Activated naive CD8-positive, alpha-beta T cell treated with anti-CD3 and anti-CD28 coated beads, Interleukin-2, amount 50 U/mL, for 24 hours (primary cell): ENCODE data around the gene ADCYAP1R1.

Experiments used
- ATAC-seq: fragments of 150-1000 bp; cut with Tn5 transposase; one replicate; pipeline ENCODE4 v1.10.0; 2021
- DNase-seq: peaks from one replicate; pipeline ENCODE4 v3.0.0; 2021
- H3K27ac Mint-ChIP-seq: one replicate; pipeline ENCODE4 v1.8.0; 2021; ENCODE audit warnings: mild to moderate bottlenecking, mixed read lengths
- H3K27me3 Mint-ChIP-seq: one replicate; pipeline ENCODE4 v1.8.0; 2021; ENCODE audit warnings: mixed read lengths
- H3K36me3 Mint-ChIP-seq: one replicate; pipeline ENCODE4 v1.8.0; 2021; ENCODE audit warnings: low read depth, mixed read lengths
- H3K4me1 Mint-ChIP-seq: one replicate; pipeline ENCODE4 v1.8.0; 2021; ENCODE audit warnings: mixed read lengths
- H3K4me3 Mint-ChIP-seq: one replicate; pipeline ENCODE4 v1.8.0; 2021; ENCODE audit warnings: mild to moderate bottlenecking, moderate library complexity, mixed read lengths
- H3K9me3 Mint-ChIP-seq: one replicate; pipeline ENCODE4 v1.8.0; 2021; ENCODE audit warnings: mixed read lengths

ADCYAP1R1 gene

DNA sequence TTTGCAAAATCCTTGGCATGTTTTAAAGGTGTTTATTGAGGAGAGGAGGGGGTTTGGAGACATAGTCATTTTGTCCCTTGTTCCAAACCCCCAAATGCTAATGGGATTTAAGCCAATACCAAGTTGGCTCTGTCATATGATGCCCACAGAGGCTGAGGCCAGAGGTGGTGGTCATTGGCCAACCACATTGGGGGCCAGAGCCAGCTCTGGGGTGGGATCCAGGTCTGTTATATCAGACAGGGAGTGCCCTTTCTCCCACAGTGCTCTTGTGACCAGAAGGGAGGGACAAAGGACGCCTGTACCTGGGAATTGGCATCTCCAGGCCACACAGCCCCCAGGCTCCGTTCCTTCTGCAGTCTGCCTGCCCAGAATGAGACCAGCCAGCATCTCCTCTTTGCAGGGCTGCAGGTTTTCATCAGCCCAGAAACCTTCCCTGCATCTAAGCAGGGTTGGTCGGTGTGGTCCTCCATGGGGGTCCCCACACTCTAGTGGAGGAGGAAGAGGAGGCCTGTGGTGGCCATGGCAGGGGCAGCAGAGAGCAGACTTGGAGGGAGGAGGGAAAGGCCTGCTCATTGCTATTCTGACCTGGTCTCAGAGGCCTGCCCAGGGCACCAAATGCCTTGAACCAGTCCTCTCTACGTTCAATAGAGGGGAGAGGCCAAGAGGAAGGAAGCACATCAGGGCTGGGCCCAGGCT is 17.9 kb downstream of the ADCYAP1R1 start:
- Mint-ChIP-seq H3K36me3 (no peaks in the 10 kb centered on the region), H3K9me3 (no peaks in the 10 kb centered on the region), H3K4me3 (no peak overlapping the region), H3K27me3 (no peaks in the 10 kb centered on the region), H3K4me1 (no peaks in the 10 kb centered on the region), H3K27ac (no peak overlapping the region)
- ATAC-seq (no peak), DNase-seq (no peak)

DNA sequence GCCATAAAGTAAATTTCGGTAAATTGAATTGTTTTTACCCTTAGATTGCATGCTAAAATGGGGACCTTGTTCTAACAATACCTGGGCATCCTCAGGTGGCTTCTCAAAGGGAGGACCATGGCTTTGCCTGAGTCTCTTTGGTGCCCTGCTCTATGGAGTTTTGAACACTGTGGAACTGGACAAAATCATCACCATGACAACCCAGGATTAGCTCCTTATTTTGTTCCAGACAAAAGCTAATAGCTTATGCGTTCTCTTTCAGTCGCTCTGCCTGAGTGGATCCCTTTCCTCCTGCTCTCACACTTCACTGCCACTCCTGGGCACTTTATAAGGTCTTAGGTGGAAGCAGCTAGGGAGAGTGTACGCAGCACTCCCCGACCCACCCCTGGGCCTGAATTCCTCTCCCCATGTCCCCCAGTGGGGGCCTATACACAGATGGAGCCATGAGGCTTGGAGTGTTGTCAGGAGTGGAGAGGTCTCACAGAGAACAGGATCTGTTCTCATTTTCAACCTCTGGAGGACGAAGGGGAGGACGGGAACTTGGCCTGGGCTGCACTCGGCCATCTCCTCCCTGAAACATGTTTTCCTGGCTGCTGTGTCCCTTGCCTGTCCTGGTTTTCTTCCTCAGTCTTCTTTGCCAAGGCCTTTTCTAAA is 19.0 kb downstream of the ADCYAP1R1 start:
- H3K9me3 Mint-ChIP-seq: no peaks in the 10 kb centered on the region
- H3K4me3 Mint-ChIP-seq: no peak overlapping the region
- ATAC-seq: no peak
- no peaks in the 10 kb centered on the region for H3K4me1 Mint-ChIP-seq
- H3K27ac Mint-ChIP-seq: no peak overlapping the region
- H3K36me3 Mint-ChIP-seq: no peaks in the 10 kb centered on the region
- H3K27me3 Mint-ChIP-seq: peaks cover 4% of the 10 kb centered on the region
- DNase-seq: no peak

DNA sequence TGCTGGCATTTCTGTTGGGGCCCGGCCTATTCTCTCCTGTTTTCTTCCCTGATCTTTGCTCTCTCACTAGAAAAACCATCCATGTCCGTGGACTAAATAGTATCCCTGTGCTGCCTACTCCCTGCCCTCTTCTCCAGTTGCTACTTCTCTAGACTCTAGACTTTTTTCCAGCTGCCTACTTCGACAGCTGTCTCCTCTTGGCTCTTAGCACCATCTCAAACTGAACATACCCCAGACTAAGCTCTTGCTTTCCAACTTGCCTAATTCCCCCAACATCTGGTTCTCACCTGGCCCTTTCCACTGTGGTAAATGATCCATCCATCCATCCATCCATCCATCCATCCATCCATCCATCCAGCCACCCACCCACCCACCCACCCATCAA is 19.5 kb downstream of the ADCYAP1R1 start:
- H3K4me3 Mint-ChIP-seq: no peak overlapping the region
- DNase-seq (no peak), ATAC-seq (no peak)
- H3K9me3 Mint-ChIP-seq: no peaks in the 10 kb centered on the region
- H3K27me3 Mint-ChIP-seq: peaks cover 4% of the 10 kb centered on the region
- no peaks in the 10 kb centered on the region for H3K36me3 Mint-ChIP-seq
- H3K4me1 Mint-ChIP-seq: no peaks in the 10 kb centered on the region
- no peak overlapping the region for H3K27ac Mint-ChIP-seq

DNA sequence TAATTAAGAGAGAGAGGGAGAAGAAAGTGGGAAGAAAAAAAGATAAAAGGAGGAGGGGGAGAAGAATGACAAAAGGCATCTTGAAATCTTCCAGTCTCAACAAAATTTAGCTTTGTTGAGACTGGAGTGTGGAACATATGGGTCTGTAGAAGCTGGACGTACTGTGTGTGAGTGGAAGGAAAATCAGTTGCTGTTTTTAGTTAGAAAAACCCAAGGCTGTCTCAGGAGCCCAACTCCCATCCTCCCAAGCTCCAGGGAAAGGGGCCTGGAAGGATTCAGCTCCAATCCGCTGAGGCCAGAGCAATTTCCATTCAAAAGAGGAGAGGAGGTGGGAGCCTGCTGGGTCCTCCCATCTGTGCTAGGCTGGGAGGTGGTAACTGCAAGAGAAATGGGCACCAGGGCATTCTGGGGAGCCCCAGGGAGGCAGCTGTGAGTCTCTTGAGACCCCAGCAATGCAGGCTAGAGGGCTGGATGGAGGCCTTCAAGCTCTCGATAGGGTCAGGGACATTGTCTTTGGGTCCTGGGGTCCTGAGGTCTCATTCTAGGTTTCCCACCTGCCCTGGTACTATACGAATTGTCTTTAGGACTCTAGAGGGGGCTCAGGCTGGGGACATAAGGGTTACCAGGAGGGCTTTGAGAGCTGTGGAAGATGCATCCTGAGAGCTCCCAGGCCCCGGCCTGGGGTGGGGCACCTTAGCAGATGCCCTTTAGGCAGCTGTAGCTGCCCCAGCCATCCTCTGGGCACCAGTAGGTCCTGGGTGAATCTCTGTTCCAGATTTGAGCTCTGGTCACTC is 21.4 kb downstream of the ADCYAP1R1 start:
- peaks cover 4% of the 10 kb centered on the region for H3K27me3 Mint-ChIP-seq
- H3K9me3 Mint-ChIP-seq: no peaks in the 10 kb centered on the region
- H3K4me1 Mint-ChIP-seq: no peaks in the 10 kb centered on the region
- H3K4me3 Mint-ChIP-seq: no peak overlapping the region
- ATAC-seq (no peak), DNase-seq (no peak)
- H3K36me3 Mint-ChIP-seq: no peaks in the 10 kb centered on the region
- no peak overlapping the region for H3K27ac Mint-ChIP-seq

DNA sequence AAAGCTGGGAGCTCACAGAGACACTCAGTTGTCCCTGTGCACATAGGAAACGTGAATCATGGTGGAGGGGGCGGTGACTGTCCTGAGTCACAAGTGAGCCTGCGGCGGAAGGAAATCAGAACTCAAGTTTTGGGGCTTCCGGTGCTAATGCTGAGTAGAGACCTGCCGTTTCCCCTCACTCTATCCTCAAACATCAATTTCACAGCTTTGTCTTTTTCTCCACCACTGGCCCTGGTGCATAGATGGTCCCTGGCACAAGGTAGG is 21.9 kb downstream of the ADCYAP1R1 start:
- Mint-ChIP-seq H3K4me3 (no peak overlapping the region), H3K36me3 (no peaks in the 10 kb centered on the region), H3K27me3 (peaks cover 4% of the 10 kb centered on the region), H3K27ac (no peak overlapping the region), H3K4me1 (no peaks in the 10 kb centered on the region), H3K9me3 (no peaks in the 10 kb centered on the region)
- DNase-seq: no peak
- no peak for ATAC-seq

DNA sequence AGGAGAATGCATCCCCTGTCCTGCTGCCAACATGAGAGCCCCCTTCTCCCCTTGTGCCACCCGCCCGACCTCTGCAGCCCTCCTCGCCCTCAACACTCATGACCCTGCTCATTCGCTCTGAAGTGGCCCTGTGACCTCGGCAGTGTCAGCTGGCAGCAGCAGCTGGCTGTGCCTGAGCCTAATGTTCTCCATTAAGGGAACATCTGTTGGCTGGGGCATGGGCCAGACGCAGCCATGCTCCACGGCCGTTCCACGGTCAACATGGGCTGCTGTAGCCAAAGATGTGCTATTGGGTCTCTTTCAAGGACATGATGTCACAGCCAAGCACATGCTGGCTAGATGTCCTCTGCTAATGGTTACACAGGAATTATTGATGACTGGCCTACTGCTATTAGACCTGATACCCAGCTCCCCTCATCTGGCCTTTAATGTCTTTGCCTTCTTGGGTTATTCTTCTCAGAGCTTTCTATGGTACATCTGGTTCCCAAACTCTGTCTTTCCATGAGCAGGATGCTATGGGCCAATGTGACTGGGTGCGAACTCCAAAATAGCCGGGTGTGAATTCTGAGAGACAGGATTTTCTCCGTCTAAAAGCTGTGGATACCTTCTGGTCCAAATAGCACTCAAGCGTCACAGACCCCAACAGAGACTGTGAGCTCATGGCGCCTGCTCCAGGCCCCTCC is 22.4 kb downstream of the ADCYAP1R1 start:
- H3K36me3 Mint-ChIP-seq: no peaks in the 10 kb centered on the region
- H3K4me1 Mint-ChIP-seq: no peaks in the 10 kb centered on the region

DNA sequence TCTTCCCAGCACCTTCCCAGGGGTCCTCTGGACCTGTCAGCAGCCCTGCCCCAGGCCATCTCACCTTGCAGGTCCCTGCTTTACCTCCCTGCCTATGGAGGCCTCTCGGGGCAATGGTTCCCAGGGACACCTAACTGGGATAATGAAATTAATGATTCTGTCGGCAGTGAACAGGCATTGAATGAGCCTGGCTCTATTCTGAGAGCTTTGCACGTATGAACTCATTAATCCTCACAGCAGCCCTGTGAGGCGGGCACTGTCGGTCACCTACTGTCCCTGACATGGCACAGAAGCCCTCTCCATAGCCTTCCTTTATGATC is 22.9 kb downstream of the ADCYAP1R1 start:
- no peaks in the 10 kb centered on the region for H3K4me1 Mint-ChIP-seq

More for the DNA sequence above, 22.4 kb downstream of the ADCYAP1R1 start:
- H3K27me3 Mint-ChIP-seq: peaks cover 4% of the 10 kb centered on the region
- no peak for DNase-seq
- H3K9me3 Mint-ChIP-seq: no peaks in the 10 kb centered on the region
- no peak overlapping the region for H3K27ac Mint-ChIP-seq
- no peak for ATAC-seq
- H3K4me3 Mint-ChIP-seq: no peak overlapping the region

DNA sequence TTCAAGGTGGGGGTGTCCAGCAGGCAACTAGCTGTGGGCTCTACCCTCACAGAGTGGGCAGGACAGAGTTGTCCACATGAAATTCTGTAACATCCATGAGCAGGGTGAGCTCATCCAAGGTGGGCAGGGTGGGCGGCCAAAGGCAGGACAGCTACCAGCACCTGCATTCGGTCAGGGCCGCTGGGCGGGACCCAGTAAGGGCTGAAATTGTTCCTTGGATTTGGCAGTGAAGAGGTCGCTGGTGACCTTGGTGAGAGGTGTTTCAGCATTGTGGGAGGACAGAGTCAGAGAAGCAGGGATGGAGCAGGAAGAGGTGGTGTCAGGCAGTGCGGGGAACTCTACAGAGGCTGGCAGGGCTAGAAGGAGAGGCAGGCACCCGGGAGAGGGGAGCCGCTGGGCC is 23.9 kb downstream of the ADCYAP1R1 start:
- DNase-seq (no peak), ATAC-seq (no peak)
- no peaks in the 10 kb centered on the region for H3K4me1 Mint-ChIP-seq
- peaks cover 7% of the 10 kb centered on the region for H3K27me3 Mint-ChIP-seq
- no peaks in the 10 kb centered on the region for H3K36me3 Mint-ChIP-seq
- H3K27ac Mint-ChIP-seq: no peak overlapping the region
- no peak overlapping the region for H3K4me3 Mint-ChIP-seq
- no peaks in the 10 kb centered on the region for H3K9me3 Mint-ChIP-seq

More for the DNA sequence above, 22.9 kb downstream of the ADCYAP1R1 start:
- ATAC-seq (no peak), DNase-seq (no peak)
- H3K4me3 Mint-ChIP-seq: no peak overlapping the region
- H3K27ac Mint-ChIP-seq: no peak overlapping the region
- H3K27me3 Mint-ChIP-seq: peaks cover 4% of the 10 kb centered on the region
- H3K36me3 Mint-ChIP-seq: no peaks in the 10 kb centered on the region
- H3K9me3 Mint-ChIP-seq: no peaks in the 10 kb centered on the region

DNA sequence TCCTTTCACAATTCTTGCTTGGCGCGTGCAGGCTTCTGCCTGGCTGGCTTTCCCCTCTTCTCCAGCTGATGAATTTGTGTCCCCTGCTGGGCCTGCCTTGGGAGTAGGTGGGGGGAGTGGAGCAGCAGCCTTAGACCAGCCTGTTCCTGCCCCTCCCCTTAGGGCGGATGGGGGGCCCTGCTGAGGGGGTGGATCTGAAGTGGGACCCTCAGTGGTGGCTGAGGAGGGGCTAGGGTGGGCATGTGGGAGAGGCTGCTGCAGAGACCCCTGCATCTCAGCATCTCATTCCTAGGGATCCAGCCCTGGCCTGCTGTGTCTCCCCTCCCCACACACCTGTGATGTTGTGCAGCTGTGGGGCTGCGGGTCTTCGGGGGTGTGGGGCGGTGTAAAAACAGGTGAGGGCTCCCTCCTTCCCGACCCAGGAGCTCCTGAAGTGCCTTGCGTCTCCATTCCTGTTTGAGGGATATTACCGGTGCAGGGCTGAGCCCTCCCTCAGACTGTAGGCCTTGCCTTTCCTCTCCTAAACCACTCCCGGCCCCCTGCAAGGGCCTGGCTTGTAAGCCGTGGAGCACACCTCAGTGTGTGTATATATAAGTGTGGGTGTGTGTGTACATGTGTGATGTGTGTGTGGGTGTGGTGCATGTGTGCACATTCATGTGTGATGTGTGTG is 24.7 kb downstream of the ADCYAP1R1 start:
- DNase-seq (no peak), ATAC-seq (no peak)
- Mint-ChIP-seq H3K27me3 (peaks cover 11% of the 10 kb centered on the region), H3K36me3 (no peaks in the 10 kb centered on the region), H3K27ac (no peak overlapping the region), H3K4me1 (no peaks in the 10 kb centered on the region), H3K9me3 (no peaks in the 10 kb centered on the region), H3K4me3 (no peak overlapping the region)

DNA sequence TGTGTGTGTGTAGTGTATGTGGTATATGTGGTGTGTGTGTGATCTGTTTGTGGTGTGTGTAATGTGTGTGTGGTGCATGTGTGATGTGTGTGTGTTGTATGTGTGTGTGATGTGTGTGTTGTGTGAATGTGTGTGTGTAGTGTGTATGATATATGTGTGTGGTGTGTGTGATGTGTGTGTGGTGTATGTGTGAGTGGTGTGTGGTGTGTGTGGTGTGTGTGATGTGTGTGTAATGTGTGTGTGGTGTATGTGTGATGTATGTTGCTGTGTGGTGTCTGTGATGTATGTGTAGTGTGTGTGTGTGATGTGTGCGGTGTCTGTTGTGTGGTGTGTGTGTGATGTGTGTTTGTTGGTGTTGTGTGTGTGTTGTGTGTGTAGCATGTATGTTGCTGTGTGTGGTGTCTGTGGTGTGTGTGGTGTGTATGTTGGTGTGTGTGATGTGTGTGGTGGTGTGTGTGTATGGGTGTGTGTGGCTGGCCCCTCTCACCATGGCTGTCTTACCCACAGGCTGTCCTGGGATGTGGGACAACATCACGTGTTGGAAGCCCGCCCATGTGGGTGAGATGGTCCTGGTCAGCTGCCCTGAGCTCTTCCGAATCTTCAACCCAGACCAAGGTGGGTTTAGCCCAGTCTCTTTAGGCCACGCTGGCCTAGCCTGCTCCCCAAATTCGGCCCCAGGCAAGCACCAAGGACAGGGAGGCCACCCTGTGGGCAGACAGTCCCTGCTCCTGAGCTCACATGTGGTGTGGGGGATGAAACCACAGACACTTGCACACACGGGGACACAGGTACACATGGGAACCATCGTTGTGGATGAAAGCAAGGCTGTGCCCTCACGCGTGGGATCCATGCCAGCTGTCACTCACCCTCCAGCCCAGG is 25.6 kb downstream of the ADCYAP1R1 start:
- Mint-ChIP-seq H3K4me1 (no peaks in the 10 kb centered on the region), H3K27ac (no peak overlapping the region), H3K9me3 (no peaks in the 10 kb centered on the region), H3K27me3 (peaks cover 16% of the 10 kb centered on the region), H3K4me3 (no peak overlapping the region), H3K36me3 (no peaks in the 10 kb centered on the region)
- DNase-seq (no peak), ATAC-seq (no peak)

DNA sequence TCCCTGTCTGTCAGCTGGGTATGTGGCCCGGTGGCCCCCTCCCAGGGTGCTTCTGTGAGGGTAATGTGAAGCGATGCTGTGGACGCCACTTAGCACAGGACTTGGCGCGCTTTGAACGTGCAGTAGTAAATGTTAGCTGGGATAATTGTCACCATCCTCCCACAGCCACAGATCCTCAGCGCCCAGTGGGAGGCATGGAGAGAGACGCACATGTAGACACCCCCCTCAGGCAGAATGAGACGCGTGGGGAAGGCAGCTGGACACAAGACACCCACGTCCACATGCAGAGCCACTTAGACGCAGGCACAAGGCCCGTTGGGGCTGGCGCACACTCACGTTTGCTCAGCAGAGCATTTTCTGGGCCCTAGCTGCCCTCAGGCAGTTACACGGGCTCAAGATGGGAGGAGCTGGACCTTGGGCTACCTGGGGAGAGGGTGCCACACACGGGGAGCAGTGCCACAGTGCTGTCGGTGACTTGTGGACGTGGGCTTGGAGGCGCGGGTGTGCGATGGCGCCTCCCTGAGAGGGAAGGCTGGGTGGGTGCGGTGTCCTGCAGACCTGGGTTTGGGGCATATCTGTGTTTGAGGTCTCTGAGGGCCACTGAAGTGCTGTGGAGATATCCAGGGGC is 26.4 kb downstream of the ADCYAP1R1 start:
- Mint-ChIP-seq H3K27me3 (peaks cover 19% of the 10 kb centered on the region), H3K4me1 (no peaks in the 10 kb centered on the region), H3K4me3 (no peak overlapping the region), H3K36me3 (no peaks in the 10 kb centered on the region), H3K27ac (no peak overlapping the region), H3K9me3 (no peaks in the 10 kb centered on the region)
- DNase-seq (no peak), ATAC-seq (no peak)

DNA sequence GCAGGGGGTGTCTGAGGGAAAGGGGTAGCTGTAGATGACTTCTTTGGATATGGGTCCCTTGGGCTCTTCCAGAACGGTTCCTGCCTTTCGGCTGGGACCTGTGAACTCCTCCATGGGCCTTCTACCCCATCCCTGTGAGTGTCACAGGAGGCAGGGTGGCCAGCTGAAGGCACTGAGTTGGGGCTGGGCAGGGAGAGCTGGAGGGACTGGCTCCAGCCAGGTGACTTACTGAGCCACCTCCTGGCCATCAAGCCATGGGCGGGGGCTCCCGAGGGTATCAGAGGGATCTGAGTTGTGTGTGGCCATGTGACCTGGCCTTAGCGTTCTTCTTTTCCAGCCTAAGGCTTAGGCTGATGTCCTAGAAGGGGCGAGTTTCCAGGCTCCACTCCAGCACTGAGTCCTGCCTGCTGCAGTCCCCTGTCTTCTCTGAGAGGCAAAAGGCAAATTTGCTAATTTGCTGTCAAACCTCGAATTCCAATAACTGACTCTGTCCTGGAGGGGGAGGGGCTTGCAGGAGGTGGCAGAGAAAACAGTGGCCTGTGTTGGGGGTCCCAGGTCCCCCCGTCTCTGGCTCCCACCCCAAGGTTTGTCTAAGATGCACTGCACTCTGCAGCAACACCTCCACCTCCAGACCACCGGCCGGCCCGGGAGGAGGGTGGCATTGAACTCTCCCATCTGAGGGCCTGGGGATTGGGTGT is 27.2 kb downstream of the ADCYAP1R1 start:
- Mint-ChIP-seq H3K9me3 (no peaks in the 10 kb centered on the region), H3K4me1 (no peaks in the 10 kb centered on the region), H3K27ac (no peak overlapping the region), H3K36me3 (no peaks in the 10 kb centered on the region), H3K4me3 (no peak overlapping the region), H3K27me3 (peaks cover 19% of the 10 kb centered on the region)
- ATAC-seq (no peak), DNase-seq (no peak)

DNA sequence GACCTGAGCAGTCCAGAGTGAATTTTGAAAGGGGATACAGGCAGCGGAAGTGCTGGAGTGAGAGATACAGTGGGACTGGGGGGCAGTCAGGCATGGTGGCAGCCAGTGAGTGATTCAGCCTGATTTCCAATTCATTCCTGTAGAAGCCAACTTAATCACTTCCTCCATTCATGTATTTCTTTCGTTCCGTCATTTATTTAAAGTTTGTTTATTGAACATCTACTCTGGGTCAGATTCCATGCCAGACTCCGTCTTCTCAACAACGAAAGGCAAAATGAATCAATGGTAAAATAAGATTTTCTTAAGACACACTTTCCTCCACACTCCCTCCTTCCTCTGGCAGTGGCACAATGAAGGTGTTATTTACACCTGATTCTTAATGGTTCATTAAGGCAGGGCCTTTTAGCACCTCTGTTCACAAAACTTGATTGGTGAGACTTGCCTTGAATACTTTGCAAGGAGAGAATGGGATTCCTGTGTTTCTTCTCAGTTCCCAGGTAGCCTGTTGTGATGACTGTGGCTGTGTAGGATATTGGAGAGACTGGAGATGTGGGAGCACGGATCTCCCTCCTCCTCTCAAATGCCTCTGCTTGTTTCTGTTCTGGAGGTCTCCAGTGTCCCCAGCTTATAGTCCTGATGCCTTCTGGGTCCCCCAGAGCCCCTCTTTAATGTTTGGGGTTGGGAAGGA is 27.9 kb downstream of the ADCYAP1R1 start:
- DNase-seq (no peak), ATAC-seq (no peak)
- no peaks in the 10 kb centered on the region for H3K9me3 Mint-ChIP-seq
- no peak overlapping the region for H3K4me3 Mint-ChIP-seq
- no peak overlapping the region for H3K27ac Mint-ChIP-seq
- H3K27me3 Mint-ChIP-seq: peaks cover 19% of the 10 kb centered on the region
- H3K36me3 Mint-ChIP-seq: no peaks in the 10 kb centered on the region
- no peaks in the 10 kb centered on the region for H3K4me1 Mint-ChIP-seq
